K562 (cell line): ENCODE measurements around the gene DOP1A. TPM values are rescaled to one million over a fixed set of nuclear protein-coding genes. Genes with fewer than 3 reads are reported as not detected.

Source experiments
- ATAC-seq: fragments of 200-7000 bp; cut with Tn5 transposase; 3 replicates; pipeline ENCODE4 v1.9.1; 2020; ENCODE audit warnings: moderate library complexity
- BruUV-seq: library from RNA; stranded (reverse); fragments of 400-500 nt; replicated peaks from 2 replicates; lab custom pipeline; 2021; lab: Mats Ljungman, UMichigan
- CTCF ChIA-PET: fragments of 300-600 bp; formaldehyde crosslinking; extraction: SDS; loops from one replicate; lab custom pipeline; 2021; ENCODE audit warnings: low intra/inter-chr PET ratio; lab: Yijun Ruan, JAX
- POLR2A ChIA-PET: fragments of 300-600, 350-650 bp; sonication (Branson Sonifier 250); formaldehyde crosslinking; extraction: SDS; loops from one replicate; lab custom pipeline; 2021; ENCODE audit warnings: antibody characterized with exemption, inconsistent platforms; lab: Yijun Ruan, JAX
- DNase-seq, 4 experiments: peaks; one replicate each; pipeline versions ENCODE4 v3.0.0 to v3.0.0-alpha.2; 2011 to 2018; ENCODE audit warnings: low spot score in 3 of 4, mixed read lengths in 3 of 4; ENCODE audit errors: extremely low read depth in 1 of 4
- FAIRE-seq: peaks from 2 replicates; lab custom pipeline; 2011; peaks lifted over from hg19 to GRCh38; lab: Jason Lieb, UNC
- H2AFZ ChIP-seq: 2 replicates; pipeline ENCODE4 v1.6.0; 2011; ENCODE audit warnings: low read depth, low read length, control low read depth, inconsistent platforms
- H3K27ac ChIP-seq: fragments of 200-600 bp; 3 replicates; pipeline ENCODE4 v1.8.0; 2011; ENCODE audit warnings: low read depth, mild to moderate bottlenecking, control low read depth, inconsistent platforms, low read length, moderate library complexity, mixed read lengths; ENCODE audit errors: extremely low read depth
- H3K27me3 ChIP-seq, 2 experiments: fragments of 300-600 bp in 1 of 2; 2 replicates in 1 of 2; 3 replicates in 1 of 2; pipeline versions ENCODE4 v1.6.0 to v1.8.0; 2011; ENCODE audit warnings: inconsistent platforms in 2 of 2, low read length in 2 of 2, mild to moderate bottlenecking in 1 of 2, mixed read lengths in 1 of 2, moderate library complexity in 1 of 2; ENCODE audit not compliant: control insufficient read depth in 2 of 2, insufficient read depth in 2 of 2
- H3K36me3 ChIP-seq: fragments of 300-600 bp; 3 replicates; pipeline ENCODE4 v1.8.0; 2011; ENCODE audit warnings: mild to moderate bottlenecking, low read length, inconsistent platforms; ENCODE audit not compliant: control insufficient read depth, insufficient read depth
- H3K4me1 ChIP-seq, 2 experiments: fragments of 200-600 bp in 1 of 2; replicated peaks in 1 of 2; 2 replicates in 1 of 2; 3 replicates in 1 of 2; pipeline versions ENCODE4 v1.5.1 to v1.8.0; 2011; ENCODE audit warnings: inconsistent platforms in 2 of 2, low read length in 2 of 2, mild to moderate bottlenecking in 1 of 2, mixed read lengths in 1 of 2, moderate library complexity in 1 of 2; ENCODE audit not compliant: control insufficient read depth in 2 of 2, insufficient read depth in 2 of 2
- H3K4me2 ChIP-seq: 2 replicates; pipeline ENCODE4 v1.6.1; 2011; ENCODE audit warnings: low read length, control low read depth, inconsistent platforms, mixed read lengths; ENCODE audit not compliant: insufficient read depth
- H3K4me3 ChIP-seq: fragments of 200-600 bp; sonication (generic), shearing (Covaris generic); 2 replicates; pipeline ENCODE4 v1.5.1; 2016; ENCODE audit warnings: control low read depth, inconsistent platforms
- H3K79me2 ChIP-seq: fragments of 200-600 bp; 3 replicates; pipeline ENCODE4 v1.8.0; 2011; ENCODE audit warnings: low read length, inconsistent platforms; ENCODE audit not compliant: control insufficient read depth, insufficient read depth
- H3K9ac ChIP-seq, 2 experiments: 2 replicates each; pipeline versions ENCODE4 v1.6.0 to v1.6.1; 2011; ENCODE audit warnings: low read depth in 2 of 2, low read length in 2 of 2, control low read depth in 1 of 2, inconsistent platforms in 1 of 2, mild to moderate bottlenecking in 1 of 2, mixed read lengths in 1 of 2; ENCODE audit not compliant: insufficient read depth in 1 of 2
- H3K9me1 ChIP-seq: one replicate; pipeline ENCODE4 v1.6.0; 2011; ENCODE audit warnings: inconsistent platforms, mild to moderate bottlenecking, low read length, moderate library complexity; ENCODE audit not compliant: control insufficient read depth, insufficient read depth
- H3K9me3 ChIP-seq: replicated peaks from 2 replicates; pipeline ENCODE4 v1.5.1; 2011; ENCODE audit warnings: low read depth, low read length, inconsistent platforms; ENCODE audit not compliant: control insufficient read depth, insufficient read depth
- H4K20me1 ChIP-seq: replicated peaks from 2 replicates; pipeline ENCODE4 v1.6.1; 2011; ENCODE audit warnings: low read length, inconsistent platforms, mixed read lengths; ENCODE audit not compliant: control insufficient read depth, insufficient read depth
- BCL6 ChIP-seq: fragments of 250-450 bp; sonication (Bioruptor Pico); IDR thresholded peaks from 2 replicates; pipeline ENCODE4 v1.4.0; 2020
- KDM2B ChIP-seq: fragments of 250-450 bp; sonication (Bioruptor Pico); IDR thresholded peaks from 2 replicates; pipeline ENCODE4 v1.8.0; 2021; ENCODE audit warnings: mild to moderate bottlenecking, moderate library complexity
- MCM7 ChIP-seq, 2 experiments: fragments of 450-650 bp; IDR thresholded peaks; 2 replicates each; pipeline ENCODE4 v1.6.1; 2016 to 2018
- NCOA1 ChIP-seq: fragments of 450-650 bp; IDR thresholded peaks from 2 replicates; pipeline ENCODE4 v1.6.1; 2016; ENCODE audit warnings: low read depth
- SAFB ChIP-seq: fragments of 200-400 bp; formaldehyde crosslinking; IDR thresholded peaks from 2 replicates; pipeline ENCODE4 v1.6.1; 2017; ENCODE audit warnings: low read depth, low read length, borderline replicate concordance
- SRSF1 ChIP-seq: fragments of 200-400 bp; formaldehyde crosslinking; IDR thresholded peaks from 2 replicates; pipeline ENCODE4 v1.6.1; 2017; ENCODE audit warnings: mild to moderate bottlenecking, low read depth, low read length, moderate library complexity
- SRSF9 ChIP-seq: fragments of 200-400 bp; formaldehyde crosslinking; IDR thresholded peaks from 2 replicates; pipeline ENCODE4 v1.6.1; 2017; ENCODE audit warnings: low read depth, low read length, borderline replicate concordance
- TEAD1 ChIP-seq, 2 experiments: fragments of 450-650 bp in 1 of 2; sonication (generic) in 1 of 2; formaldehyde crosslinking; IDR thresholded peaks; 2 replicates each; pipeline versions ENCODE4 v1.4.0 to v1.8.0; 2020 to 2022; ENCODE audit warnings: mild to moderate bottlenecking in 2 of 2, missing genetic modification reagents in 1 of 2
- ZNF184 ChIP-seq: sonication (generic); formaldehyde crosslinking; IDR thresholded peaks from 2 replicates; pipeline ENCODE4 v1.5.0; 2020; ENCODE audit warnings: missing genetic modification reagents
- WGBS: fragments of 100-300 bp; shearing (Covaris generic); methylation state at CpG from one replicate; pipeline ENCODE4 v1.1.6; 2016; ENCODE audit warnings: low coverage, mixed read lengths; ENCODE audit not compliant: insufficient coverage; ENCODE audit errors: missing lambda C conversion rate; 5-methylcytosine and 5-hydroxymethylcytosine counted together
- in situ Hi-C: fragments of 300-500 bp; cut with MboI; formaldehyde crosslinking; loops from 4 replicates; pipeline ENCODE4 v1.15.0; 2018; ENCODE audit warnings: inconsistent platforms, mixed read lengths
- intact Hi-C: fragments of 100-400 bp; cut with micrococcal nuclease; formaldehyde crosslinking; loops from 2 replicates; pipeline ENCODE4 v1.14.2; 2022
- polyA plus RNA-seq, 8 experiments: library from polyadenylated mRNA; depleted of rRNA in 4 of 8; stranded (reverse) in 5 of 8; unstranded in 3 of 8; fragments of >200 nt; fragmentation: Nextera tagmentation in 2 of 8; fragmentation: Illumina TruSeq in 1 of 8; extraction: Ambion mirVana in 2 of 8; extraction: Trizol in 1 of 8; gene quantifications; 2 replicates each; pipeline versions ENCODE4 v1.2.1 to v1.2.3, GENCODE V29; 2011 to 2014; ENCODE audit warnings: inconsistent platforms in 1 of 8, missing spikeins in 1 of 8
- total RNA-seq, 7 experiments: library from RNA; depleted of rRNA in 6 of 7; stranded (reverse); fragments of >200 nt in 6 of 7; fragmentation: Illumina TruSeq in 2 of 7; extraction: Trizol in 2 of 7; gene quantifications; 2 replicates each; pipeline versions ENCODE4 v1.2.1 to v1.2.3, GENCODE V29; 2011 to 2021; ENCODE audit warnings: low replicate concordance in 1 of 7
- TF ChIP-seq, protein P1 (sequence below): sonication (generic); formaldehyde crosslinking; IDR thresholded peaks from 2 replicates; pipeline ENCODE4 v1.8.1; 2023; ENCODE audit warnings: mild to moderate bottlenecking, missing genetic modification reagents, moderate library complexity
- TF ChIP-seq, protein P2 (sequence below): fragments of 250-450 bp; sonication (Bioruptor Pico); IDR thresholded peaks from 2 replicates; pipeline ENCODE4 v1.4.0; 2020; ENCODE audit warnings: borderline replicate concordance
- TF ChIP-seq, protein P3 (sequence below), 3 experiments: fragments of 200-800 bp in 1 of 3; sonication (Bioruptor generic) in 1 of 3; sonication (generic) in 1 of 3; formaldehyde crosslinking in 1 of 3; IDR thresholded peaks; 2 replicates each; pipeline versions ENCODE4 v1.6.1 to v1.8.0; 2016 to 2022; ENCODE audit warnings: mild to moderate bottlenecking in 2 of 3, missing compliant biosample characterization in 2 of 3, missing genetic modification characterization in 2 of 3, missing genetic modification reagents in 1 of 3
- TF ChIP-seq, protein P4 (sequence below): fragments of 250-450 bp; sonication (Bioruptor Pico); IDR thresholded peaks from 2 replicates; pipeline ENCODE4 v1.8.0; 2021; ENCODE audit warnings: mild to moderate bottlenecking, moderate library complexity

DOP1A gene
- total and polyA plus RNA-seq, 9 of the 15 experiments (the other 6 are each of a cell fraction or from before 2014, with no cell fraction given): 0.75 to 10.5 (median 4.4) TPM

DNA sequence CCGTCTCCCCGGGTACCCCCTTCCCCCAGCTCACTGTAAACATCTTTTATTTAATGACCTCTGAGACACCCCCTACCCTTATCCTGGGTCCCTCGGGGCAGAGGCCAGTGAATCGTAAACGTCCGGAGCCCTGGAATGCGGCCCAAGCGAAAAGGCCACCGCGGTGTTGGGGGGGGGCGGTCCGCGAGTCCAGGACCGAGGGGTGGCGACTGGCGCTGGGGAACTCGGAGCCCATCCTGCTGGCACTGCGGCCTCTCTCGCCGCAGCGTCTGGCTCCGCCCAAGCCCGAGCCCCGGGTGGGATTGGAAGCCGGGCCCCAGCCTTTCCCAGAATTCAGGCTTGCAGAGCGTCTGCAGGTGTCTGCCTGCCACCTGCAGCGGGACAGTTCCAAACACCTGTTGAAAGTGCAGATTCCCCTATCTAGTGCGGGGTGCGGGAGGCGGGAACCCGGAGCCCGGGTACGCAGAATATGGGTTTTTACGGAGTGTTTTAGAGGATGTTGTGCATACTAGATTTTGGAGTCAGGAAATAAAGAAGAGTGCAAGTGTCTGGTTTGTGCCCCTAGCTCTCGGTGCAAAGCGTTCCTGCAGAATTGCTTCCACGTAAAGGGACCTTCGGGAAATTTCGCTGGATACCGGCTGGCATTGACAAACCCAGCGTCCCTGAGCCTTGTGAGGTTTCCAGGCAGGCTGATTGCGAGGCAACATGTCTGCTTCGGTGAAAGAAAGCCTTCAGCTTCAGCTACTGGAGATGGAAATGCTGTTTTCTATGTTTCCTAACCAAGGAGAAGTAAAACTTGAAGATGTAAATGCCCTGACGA, 126.5 kb downstream of the DOP1A start:
- intact Hi-C loops: loop anchor here (2.0 kb wide), 1 partner anchor 125 kb away; no protein-coding TSS in a partner anchor
- H3K27ac ChIP-seq: peak overlapping the region; percentile 87; the same call in 2 of the 3 replicates
- peak; percentile 60 for ATAC-seq
- no peak for TF ChIP-seq KDM2B
- TF ChIP-seq SRSF1: no peak
- no peak for TF ChIP-seq MCM7 (IDR thresholded peaks at IDR 0.05)
- no peak for TF ChIP-seq SAFB
- TF ChIP-seq SRSF9: no peak
- no peak for TF ChIP-seq BCL6 (CRISPR knock-in tag)
- TF ChIP-seq, protein P1, sequence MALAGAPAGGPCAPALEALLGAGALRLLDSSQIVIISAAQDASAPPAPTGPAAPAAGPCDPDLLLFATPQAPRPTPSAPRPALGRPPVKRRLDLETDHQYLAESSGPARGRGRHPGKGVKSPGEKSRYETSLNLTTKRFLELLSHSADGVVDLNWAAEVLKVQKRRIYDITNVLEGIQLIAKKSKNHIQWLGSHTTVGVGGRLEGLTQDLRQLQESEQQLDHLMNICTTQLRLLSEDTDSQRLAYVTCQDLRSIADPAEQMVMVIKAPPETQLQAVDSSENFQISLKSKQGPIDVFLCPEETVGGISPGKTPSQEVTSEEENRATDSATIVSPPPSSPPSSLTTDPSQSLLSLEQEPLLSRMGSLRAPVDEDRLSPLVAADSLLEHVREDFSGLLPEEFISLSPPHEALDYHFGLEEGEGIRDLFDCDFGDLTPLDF (CRISPR knock-in tag): no peak
- no peak for TF ChIP-seq NCOA1
- TF ChIP-seq ZNF184 (CRISPR knock-in tag): no peak
- TF ChIP-seq, protein P2, sequence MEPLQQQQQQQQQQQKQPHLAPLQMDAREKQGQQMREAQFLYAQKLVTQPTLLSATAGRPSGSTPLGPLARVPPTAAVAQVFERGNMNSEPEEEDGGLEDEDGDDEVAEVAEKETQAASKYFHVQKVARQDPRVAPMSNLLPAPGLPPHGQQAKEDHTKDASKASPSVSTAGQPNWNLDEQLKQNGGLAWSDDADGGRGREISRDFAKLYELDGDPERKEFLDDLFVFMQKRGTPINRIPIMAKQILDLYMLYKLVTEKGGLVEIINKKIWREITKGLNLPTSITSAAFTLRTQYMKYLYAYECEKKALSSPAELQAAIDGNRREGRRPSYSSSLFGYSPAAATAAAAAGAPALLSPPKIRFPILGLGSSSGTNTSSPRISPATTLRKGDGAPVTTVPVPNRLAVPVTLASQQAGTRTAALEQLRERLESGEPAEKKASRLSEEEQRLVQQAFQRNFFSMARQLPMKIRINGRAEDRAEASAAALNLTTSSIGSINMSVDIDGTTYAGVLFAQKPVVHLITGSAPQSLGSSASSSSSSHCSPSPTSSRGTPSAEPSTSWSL: no peak
- TF ChIP-seq, protein P3, sequence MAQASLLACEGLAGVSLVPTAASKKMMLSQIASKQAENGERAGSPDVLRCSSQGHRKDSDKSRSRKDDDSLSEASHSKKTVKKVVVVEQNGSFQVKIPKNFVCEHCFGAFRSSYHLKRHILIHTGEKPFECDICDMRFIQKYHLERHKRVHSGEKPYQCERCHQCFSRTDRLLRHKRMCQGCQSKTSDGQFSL (CRISPR knock-in tag; IDR thresholded peaks at IDR 0.05): peak; percentile 93
- TF ChIP-seq, protein P3 (tag; IDR thresholded peaks at IDR 0.05): peak in 1 of 2 experiments; percentile 77; a peak in 2 of 4 replicates
- TF ChIP-seq, protein P4, sequence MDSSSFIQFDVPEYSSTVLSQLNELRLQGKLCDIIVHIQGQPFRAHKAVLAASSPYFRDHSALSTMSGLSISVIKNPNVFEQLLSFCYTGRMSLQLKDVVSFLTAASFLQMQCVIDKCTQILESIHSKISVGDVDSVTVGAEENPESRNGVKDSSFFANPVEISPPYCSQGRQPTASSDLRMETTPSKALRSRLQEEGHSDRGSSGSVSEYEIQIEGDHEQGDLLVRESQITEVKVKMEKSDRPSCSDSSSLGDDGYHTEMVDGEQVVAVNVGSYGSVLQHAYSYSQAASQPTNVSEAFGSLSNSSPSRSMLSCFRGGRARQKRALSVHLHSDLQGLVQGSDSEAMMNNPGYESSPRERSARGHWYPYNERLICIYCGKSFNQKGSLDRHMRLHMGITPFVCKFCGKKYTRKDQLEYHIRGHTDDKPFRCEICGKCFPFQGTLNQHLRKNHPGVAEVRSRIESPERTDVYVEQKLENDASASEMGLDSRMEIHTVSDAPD (CRISPR knock-in tag): no peak
- peak in 1 of 2 experiments; percentile 70; a peak in 1 of 4 replicates for TF ChIP-seq TEAD1 (CRISPR knock-in tag; IDR thresholded peaks at IDR 0.05)

More for the DNA sequence above, 126.5 kb downstream of the DOP1A start:
- DNase-seq (peak; percentile 28 to 63 (median 55)), FAIRE-seq (no peak)
- peaks cover 6 to 14% of the 10 kb centered on the region in 2 experiments; a peak in 4 of 5 replicates for H3K4me1 ChIP-seq
- ChIA-PET CTCF (no interaction called here), POLR2A (interaction anchor here (0.6 to 1.0 kb wide), 3 partner anchors 10 to 1013 kb away, joined by 3 read pairs; no protein-coding TSS in a partner anchor)
- peak overlapping the region; percentile 98 for H2AFZ ChIP-seq
- peak overlapping the region; percentile 85 to 92 for H3K9ac ChIP-seq
- H4K20me1 ChIP-seq: 0 out of 2 replicates have a peak, but pooled peaks cover 3% of the 10 kb centered on the region
- peaks cover 41% of the 10 kb centered on the region for H3K79me2 ChIP-seq
- no TSS peak for BruUV-seq
- peak overlapping the region; percentile 97 for H3K4me3 ChIP-seq
- H3K9me1 ChIP-seq: no peaks in the 10 kb centered on the region
- H3K9me3 ChIP-seq: no peaks in the 10 kb centered on the region
- in situ Hi-C loops: loop anchor here (25.0 kb wide), 1 partner anchor 957 kb away; the partner anchor contains the start of gene IBTK
- H3K4me2 ChIP-seq: peak overlapping the region; percentile 88
- peaks cover 32% of the 10 kb centered on the region for H3K36me3 ChIP-seq
- WGBS: 15% methylated on average over 35 of the region's 44 CpGs
- H3K27me3 ChIP-seq: no peaks in the 10 kb centered on the region
